ENCODE measurements around the gene USP13.

GRCh38 chr3:179735321-179735720 lies 82.5 kb downstream of the USP13 start:
- TF ChIP-seq CTCF (IDR thresholded peaks at IDR 0.05) (no peak), POLR2A (IDR thresholded peaks at IDR 0.05) (no peak)
